HG02943 (cell line): ENCODE data around the gene LAMP5.

Experiments used
- ATAC-seq: cut with Tn5 transposase; IDR thresholded peaks from one replicate; pipeline ENCODE4 v1.9.1; 2021; ENCODE audit warnings: mild to moderate bottlenecking, low read depth, moderate library complexity; ENCODE audit not compliant: unreplicated experiment

The LAMP5 gene, protein sequence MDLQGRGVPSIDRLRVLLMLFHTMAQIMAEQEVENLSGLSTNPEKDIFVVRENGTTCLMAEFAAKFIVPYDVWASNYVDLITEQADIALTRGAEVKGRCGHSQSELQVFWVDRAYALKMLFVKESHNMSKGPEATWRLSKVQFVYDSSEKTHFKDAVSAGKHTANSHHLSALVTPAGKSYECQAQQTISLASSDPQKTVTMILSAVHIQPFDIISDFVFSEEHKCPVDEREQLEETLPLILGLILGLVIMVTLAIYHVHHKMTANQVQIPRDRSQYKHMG

DNA sequence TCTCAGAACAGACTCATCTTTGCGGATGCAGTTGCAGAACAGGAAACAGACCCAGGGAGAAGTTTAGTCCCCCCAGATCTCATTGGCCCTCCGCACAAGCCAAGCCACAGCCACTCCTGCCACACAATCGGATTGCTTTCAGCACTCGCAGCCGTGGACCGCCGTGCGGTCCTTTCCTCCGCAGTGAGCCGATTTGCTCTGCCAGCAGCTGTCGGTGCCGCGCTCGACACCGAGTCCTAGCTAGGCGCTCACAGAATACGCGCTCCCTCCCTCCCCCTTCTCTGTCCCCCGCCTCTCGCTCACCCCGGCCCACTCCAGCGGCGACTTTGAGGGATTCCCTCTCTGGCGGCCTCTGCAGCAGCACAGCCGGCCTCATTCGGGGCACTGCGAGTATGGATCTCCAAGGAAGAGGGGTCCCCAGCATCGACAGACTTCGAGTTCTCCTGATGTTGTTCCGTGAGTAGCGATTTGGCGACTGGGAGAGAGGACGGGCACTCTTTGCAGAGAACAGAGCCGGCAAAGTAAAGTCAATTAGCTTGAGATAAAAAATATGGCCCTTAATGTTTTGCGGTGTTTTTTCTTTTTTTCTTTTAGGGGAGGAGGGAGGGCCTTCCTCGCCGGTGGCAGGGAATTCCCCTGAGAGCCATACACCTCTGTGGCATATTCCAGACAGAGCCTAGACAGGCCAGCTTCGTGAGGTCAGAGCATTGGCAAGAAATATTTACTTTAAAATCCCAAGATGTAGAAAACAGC lies at the start of gene LAMP5:
TSS of gene LAMP5 (plus strand) at position 130 of the 753 bp plus-strand sequence. CDS start at position 393, 263 bp downstream.
- no peak for ATAC-seq

DNA sequence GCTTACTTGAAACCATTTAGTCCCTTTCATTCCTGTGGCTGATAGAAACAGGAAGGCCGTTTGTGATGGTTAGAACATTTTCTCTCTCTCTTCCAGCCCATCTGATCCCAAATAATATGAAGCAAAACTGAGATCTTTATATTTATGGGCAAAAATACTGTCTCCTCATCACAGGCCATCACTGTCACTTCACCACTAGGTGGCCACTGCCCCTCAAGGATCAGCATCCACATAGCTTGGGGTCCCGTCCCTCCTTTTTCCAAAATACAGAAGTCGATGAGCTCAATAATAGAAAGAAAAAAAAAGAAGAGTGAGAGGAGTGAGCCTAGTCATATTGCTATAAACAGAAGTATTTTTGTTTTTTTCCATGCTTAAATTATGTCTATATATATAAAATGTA lies 46.4 kb upstream of the LAMP5 start:
- ATAC-seq, result no peak

DNA sequence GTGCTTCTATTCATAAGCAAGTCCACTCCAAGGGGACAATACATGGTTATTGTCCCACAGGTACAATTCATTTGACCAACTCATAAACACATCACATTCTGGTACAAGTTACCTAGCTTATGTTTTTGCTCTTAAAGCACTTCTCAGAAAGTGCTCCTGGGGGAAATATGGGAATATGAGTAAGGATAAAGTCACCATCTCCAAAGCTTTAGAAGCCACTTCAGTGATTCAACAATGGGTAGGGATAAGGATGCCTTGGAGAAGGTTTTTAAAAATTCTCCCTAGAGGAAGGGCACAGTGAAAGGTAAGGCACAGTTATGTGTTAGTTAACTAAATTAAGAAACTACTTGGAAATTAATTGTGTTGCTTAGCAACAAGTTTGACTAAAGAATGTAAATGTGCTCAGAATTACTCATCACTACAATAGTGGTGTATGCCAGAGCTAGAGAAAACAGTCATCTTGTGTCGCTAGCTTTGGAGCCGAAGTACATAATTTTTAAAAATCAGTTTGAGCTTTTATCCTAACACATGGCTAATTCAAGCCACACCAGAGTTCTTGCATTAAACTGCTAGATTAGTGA lies 39.5 kb upstream of the LAMP5 start:
- no peak for ATAC-seq

DNA sequence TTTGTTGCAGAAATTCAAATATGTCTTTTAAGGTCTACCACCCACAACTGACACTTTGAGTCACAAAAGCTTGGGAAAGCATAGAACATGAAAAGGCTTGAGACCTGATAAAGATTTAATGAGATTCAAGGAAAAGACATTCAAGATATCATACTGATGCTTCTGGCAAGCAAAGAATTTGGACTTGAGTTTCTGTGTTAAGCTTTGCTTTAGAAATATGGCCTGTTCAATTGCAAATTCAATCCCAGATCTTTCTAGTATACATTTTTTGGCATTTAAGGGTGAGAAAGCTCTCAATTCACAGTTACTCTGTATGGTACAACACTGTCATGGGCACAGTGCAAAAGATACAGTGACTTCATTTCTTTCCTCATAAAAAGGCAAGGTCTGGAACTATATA lies 38.9 kb upstream of the LAMP5 start:
- ATAC-seq, result no peak

DNA sequence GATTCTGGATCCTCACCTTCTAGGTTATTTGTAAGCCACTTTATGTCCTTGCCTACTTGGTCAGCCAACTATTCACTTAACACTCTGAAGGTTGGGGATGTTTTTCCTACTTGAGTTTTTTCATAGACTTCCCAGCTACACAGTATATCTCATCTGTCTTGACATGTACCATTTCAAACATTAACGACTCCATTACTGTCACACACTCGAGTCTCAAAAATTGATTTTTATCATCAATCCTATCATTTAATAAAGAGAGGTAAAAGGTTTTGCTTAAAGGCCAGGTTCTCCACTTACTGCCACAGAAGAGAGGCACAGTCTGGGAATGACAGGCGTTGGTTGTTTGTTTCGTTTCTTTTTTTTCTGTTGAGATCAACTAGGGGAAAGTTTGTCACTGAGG lies 38.2 kb upstream of the LAMP5 start:
- ATAC-seq, result no peak

DNA sequence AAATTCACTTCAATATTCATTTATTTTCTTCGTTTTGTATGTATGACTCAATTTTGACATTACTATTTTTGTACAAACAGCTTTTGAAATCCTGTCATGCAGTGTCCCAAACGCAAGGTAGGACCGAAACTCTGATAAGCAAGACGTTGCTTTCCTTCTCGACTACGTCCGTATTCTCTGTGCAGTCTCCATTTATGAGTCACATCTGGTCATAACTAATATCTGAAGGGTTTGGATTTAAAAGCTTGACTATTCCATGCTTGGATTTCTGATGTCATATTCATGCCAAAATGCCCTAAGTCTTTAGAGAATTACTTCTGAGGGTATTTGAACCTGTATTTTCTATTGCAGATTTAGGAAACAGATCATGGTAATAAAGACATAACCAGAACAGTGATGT lies 37.8 kb upstream of the LAMP5 start:
- ATAC-seq, result no peak

DNA sequence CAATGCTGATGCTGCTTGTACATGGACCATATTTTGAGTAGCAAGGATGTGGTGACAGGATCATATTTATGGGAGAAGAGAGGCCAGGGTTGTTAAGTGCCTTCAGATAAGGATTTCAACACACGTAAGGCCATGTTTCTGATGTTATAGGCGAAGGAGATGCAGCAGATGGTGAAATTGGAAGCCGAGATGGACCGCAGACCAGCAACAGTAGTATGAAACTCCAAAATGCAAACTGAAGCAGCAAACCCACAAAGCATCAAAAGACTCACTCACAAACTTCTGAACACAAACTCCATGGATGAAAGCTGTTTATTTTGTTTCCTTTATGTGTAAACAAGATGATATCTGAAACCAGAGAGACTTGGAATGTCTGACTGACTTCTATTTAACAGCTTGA lies 35.6 kb upstream of the LAMP5 start:
- ATAC-seq, result no peak

DNA sequence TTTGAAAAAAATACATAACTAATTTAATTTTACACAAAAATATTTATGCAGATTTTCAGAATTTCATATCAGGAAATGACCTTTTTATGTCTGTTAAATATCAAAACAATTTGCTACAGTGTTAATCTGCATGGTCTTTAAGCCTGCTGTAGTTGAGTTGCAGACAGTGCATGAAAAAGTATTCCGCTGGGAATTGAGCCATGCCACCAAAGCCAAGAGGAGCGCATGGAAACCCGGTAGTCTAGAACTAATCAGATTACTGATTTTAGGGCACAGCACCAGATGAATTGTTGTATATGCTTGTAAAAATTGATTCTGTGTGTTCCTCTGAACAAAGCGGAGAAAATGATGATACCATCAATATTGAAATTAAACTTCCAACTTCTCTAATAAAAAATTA lies 34.3 kb upstream of the LAMP5 start:
- ATAC-seq, result no peak

DNA sequence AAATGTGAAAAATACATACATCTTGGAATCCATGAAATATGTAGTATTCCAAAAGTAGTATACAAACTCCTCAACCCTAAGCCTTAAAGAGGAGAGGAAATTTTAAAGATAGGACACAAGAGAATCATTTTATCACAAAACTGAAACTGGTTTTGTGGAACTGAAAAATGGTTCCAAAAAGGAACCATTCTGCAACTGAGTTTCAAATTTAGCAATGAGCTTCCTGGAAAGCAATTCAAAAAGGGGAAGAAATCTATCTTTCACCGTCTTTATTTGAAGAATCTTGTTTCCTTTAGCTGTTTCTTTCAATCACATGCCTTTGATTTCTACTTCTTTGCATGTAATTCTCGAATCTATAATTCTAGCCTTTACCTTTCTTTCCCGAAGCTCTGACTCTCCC lies 32.2 kb upstream of the LAMP5 start:
- no peak for ATAC-seq

DNA sequence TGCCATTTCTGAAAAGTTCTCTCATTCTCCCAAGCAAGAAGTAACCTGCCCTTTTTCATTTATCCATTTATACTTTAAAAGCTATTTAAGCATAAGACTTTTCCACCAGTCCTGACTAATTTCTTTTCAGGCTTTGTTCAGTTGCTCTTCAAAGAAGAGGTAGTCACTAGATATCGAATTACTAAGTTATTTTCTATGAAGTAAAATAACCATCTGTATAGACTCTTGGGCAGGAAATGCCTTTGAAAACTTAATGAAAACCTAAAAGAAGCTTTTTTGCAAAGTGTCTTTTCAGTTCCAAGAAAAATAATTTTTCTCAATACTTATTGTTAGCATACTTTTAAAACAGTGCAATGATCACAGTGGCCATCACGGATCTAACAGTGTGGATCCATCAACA lies 31.3 kb upstream of the LAMP5 start:
- ATAC-seq, result no peak

DNA sequence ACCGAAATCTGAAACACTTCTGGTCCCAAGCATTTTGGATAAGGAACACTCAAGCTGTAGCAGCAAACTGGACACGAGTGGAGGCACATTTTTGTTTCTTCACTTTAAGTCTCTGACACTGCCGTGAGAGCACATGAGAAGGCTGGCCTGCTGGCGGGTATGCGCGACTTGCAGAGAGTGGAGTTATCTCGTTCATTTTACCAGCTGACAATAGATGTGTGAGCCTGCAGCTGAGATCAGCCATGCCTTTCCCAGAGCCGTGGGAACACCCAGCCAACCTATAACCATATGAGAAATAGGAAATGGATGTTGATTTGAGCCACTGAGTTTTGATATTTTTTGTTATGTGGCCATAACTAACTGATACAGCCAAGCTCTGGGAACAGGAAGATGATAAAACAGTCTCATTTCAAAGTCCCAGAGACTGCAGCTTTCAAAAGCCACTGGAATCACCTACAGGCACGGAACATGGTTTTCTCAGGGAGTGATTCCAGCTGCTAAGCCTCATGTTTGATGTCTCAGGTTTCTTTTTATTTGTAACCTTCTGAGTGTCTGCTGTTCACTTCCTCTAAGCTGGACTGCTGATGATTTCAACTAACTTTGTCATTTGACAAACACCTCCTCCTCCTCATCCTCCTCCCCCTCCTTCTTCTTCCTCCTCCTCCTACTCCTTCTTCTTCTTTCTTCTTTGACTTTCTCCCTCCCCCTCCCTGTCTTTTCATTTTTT lies 28.6 kb upstream of the LAMP5 start:
- ATAC-seq, result no peak

DNA sequence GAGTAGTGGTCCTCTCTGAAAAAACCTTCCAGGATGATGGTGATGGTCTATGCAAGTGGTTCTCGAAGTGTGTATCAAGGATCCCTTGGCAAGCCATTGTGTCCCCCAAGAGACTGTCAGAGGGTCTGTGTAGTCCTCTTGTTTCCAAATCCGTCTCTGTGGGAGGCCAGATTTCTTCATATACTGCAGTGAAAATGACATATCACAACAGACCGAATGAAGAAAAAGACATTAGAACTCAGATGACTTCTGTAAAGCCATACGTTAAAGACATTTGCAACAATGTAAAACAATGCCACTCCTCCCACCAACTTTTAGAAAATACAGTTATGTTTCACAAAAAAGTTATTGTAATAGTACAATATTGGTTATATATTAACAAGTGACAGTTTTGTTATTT lies 27.2 kb upstream of the LAMP5 start:
- no peak for ATAC-seq

DNA sequence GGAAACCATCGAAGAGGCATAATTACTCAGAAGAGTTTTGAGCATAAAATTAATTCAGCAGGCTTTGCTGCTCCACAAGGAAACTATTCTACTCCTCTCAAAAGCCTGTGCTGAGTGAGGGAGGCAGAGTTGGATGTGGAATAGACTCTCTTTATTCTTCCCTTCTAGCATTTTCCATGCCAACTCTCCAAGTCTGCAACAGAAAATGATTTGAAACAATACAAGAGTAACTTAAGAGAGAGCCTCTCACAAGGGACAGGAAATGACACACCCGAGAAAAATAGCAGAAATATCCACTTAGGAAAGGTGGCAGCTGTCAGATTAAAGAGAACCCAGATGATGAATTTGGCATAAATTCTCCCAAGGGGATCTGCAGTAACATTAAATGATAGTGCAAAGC lies 26.3 kb upstream of the LAMP5 start:
- no peak for ATAC-seq

DNA sequence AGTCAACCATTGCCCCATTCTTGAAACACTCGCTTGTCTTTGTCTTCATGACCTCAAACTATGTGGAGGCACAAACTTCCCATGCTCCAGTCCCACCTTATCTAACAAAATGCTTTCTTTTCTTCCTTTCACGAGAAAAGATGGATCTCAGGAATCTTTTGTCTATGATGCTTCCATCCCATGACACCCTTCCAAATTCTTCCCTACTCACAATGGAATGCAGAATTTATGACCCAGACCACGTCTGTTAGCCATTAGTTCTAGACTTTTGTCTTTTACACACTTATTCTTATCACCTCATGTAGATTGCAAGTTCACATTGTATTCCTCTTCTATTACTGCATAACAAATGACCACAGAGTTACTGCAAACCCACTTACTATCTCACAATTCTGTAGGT lies 24.2 kb upstream of the LAMP5 start:
- no peak for ATAC-seq

DNA sequence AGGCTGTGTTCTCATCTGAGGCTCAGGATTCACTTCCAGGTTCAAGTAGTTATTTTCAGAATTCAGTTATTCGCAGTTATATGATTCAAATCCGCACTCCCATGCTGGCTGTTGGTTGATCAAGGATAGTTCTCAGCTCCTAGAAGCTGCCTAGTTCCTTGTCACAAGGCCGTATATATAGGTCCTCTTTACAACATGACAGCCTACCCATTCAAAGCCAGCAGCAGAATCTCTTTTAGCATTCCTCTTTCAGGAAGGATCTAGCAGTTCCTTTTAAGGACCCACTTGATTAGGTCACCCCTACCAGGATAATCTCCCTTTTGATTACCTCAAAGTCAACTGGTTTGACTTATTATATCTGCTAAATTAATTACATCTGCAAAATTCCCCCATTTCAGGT lies 23.8 kb upstream of the LAMP5 start:
- ATAC-seq, result no peak

DNA sequence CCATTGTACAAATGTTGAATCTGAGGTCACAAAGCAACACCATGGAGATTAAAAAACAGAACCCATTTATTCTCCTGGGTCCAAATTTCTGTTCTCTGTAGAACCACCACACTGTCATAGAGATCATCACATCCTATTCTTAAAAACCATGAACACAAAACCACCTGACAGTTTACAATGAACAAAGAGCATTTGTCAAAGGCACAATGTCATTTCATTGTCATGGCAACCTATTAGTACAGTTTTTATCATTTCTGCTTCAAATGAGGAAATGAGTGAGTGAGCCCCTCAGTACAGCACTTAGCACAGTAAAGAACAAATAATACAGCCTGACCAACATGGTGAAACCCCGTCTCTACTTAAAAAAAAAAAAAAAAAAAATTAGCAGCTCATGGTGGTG lies 23.1 kb upstream of the LAMP5 start:
- no peak for ATAC-seq

DNA sequence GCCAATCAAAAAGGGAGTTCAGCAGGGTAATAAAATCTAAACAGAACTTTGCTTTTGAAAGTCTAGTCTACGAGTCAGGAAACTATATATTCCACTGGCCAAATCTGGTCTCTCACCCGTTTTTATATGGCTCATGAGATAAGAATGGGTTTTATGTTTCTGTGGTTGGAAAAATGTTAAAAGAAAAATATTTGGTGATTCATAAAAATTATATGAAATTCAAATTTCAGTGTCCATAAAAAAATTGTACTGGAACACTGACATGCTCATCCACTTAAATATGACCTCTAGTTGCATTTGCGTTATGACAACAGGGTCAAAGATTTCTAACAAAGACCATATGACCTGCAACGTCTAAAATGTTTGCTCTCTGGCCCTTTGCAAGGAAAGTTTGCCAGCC lies 22.3 kb upstream of the LAMP5 start:
- no peak for ATAC-seq

DNA sequence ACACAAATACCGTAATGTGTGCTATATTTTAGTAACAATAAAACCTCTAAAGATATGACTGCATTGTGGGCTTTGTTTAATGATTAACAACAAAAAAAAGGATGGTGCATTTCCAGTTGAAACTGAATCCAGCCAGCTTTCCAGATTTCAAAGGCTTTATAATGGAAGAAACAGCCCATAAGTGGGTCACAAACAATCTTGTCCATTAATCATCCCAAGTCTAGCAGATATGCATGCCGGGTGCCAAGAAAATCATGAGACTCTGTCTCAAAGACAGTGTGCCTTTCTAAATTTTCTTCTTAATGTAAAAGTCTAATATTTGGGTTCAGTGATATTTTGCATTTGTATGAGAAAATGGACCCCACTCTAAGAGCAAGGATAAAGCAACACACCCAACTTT lies 20.6 kb upstream of the LAMP5 start:
- ATAC-seq, result no peak

DNA sequence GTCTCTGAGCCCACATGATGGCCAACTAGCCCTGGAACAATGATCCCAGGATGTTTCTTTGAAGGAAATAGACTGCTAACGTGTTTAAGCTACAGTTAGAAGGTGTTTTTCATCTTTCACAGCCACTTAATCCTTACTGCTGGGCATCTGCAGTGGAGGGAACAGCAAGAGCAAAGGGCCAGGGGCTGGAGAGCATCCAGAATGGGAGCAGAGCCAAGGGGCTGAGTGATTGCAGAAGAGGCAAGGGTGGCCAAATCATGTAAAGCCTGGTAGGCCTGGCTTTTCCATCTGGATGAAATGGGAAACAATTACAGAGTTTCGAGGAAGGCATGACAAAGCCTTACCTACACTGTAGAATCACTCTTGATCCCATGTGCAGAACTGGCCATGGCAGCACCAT lies 18.7 kb upstream of the LAMP5 start:
- no peak for ATAC-seq

DNA sequence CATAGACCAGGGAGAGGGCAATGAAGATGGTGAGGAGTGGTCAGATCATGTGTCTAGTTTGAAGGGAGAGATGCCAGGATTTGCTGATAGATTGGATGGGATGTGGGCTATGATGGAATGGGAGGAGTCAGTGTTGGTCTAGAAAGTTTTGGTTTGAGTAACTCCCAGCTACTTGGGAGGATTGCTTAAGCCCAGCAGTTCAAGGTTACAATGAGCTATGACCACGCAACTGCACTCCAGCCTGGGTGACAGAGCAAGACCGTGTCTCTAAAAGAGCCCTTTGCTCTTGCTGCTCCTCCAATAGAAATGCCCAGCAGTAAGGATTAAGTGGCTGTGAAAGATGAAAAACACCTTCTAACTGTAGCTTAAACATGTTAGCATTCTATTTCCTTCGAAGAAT lies 18.2 kb upstream of the LAMP5 start:
- ATAC-seq, result no peak

DNA sequence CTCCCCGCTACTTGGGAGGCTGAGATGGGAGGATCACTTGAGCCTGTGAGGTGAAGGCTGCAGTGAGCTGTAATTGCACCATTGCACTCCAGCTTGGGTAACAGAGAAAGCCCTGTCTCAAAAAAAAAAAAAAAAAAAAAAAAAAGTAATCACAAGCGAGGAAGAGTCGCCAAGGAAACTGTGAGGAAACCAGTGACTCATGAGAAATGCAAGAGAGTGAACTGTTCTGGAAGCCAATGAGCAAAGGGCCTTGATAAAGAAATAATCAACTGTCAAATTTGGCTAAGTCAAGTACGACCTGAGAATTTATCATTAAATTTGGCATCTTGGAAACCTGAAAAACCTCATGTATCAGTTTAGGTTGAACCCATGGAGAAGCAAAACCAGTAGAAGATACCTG lies 16.1 kb upstream of the LAMP5 start:
- ATAC-seq, result no peak
